HUES48 (cell line): ENCODE results near the gene ACSL5.
"Not testable (repeated sequence)": the region's sequence is repeated elsewhere in the genome, so short reads cannot be mapped to it uniquely, and the experiment has no call there.

Source experiments
- H3K27ac ChIP-seq: one replicate; pipeline ENCODE4 v1.7.0; 2013; ENCODE audit warnings: low read depth, low read length, inconsistent platforms
- H3K27me3 ChIP-seq: 2 replicates; pipeline ENCODE4 v1.6.1; 2013; ENCODE audit warnings: mild to moderate bottlenecking, low read length; ENCODE audit not compliant: control insufficient read depth, insufficient read depth
- H3K36me3 ChIP-seq: 2 replicates; pipeline ENCODE4 v1.6.1; 2013; ENCODE audit warnings: low read length; ENCODE audit not compliant: control insufficient read depth, insufficient read depth
- H3K4me1 ChIP-seq: 2 replicates; pipeline ENCODE4 v1.6.1; 2013; ENCODE audit warnings: mild to moderate bottlenecking, low read length; ENCODE audit not compliant: control insufficient read depth, insufficient read depth
- H3K4me3 ChIP-seq: 2 replicates; pipeline ENCODE4 v1.5.1; 2013; ENCODE audit warnings: mild to moderate bottlenecking, low read depth, low read length
- H3K9ac ChIP-seq: 2 replicates; pipeline ENCODE4 v1.6.1; 2013; ENCODE audit warnings: mild to moderate bottlenecking, low read depth, low read length, moderate library complexity
- H3K9me3 ChIP-seq: 2 replicates; pipeline ENCODE4 v1.6.1; 2013; ENCODE audit warnings: low read length; ENCODE audit not compliant: control insufficient read depth, insufficient read depth

Gene ACSL5

GRCh38 chr10:112379635-112380296 lies 5.8 kb downstream of the ACSL5 start:
- no peaks in the 10 kb centered on the region for H3K9me3 ChIP-seq
- no peaks in the 10 kb centered on the region for H3K4me1 ChIP-seq
- H3K27me3 ChIP-seq, result no peaks in the 10 kb centered on the region
- H3K27ac ChIP-seq, result no peak overlapping the region
- H3K36me3 ChIP-seq, result no peaks in the 10 kb centered on the region
- no peak overlapping the region for H3K9ac ChIP-seq
- no peak overlapping the region for H3K4me3 ChIP-seq

GRCh38 chr10:112382515-112383235 lies 8.8 kb downstream of the ACSL5 start:
- Histone ChIP-seq H3K4me3 (no peak overlapping the region), H3K36me3 (no peaks in the 10 kb centered on the region), H3K27ac (no peak overlapping the region), H3K4me1 (no peaks in the 10 kb centered on the region), H3K9ac (no peak overlapping the region), H3K27me3 (no peaks in the 10 kb centered on the region), H3K9me3 (no peaks in the 10 kb centered on the region)

GRCh38 chr10:112383325-112383724 lies 9.4 kb downstream of the ACSL5 start:
- H3K4me3 ChIP-seq, result no peak overlapping the region
- H3K9ac ChIP-seq, result no peak overlapping the region
- no peak overlapping the region for H3K27ac ChIP-seq
- no peaks in the 10 kb centered on the region for H3K27me3 ChIP-seq
- H3K36me3 ChIP-seq, result no peaks in the 10 kb centered on the region
- H3K4me1 ChIP-seq, result no peaks in the 10 kb centered on the region
- H3K9me3 ChIP-seq, result no peaks in the 10 kb centered on the region

- Histone ChIP-seq H3K27me3 (no peaks in the 10 kb centered on the region), H3K4me3 (no peak overlapping the region), H3K27ac (no peak overlapping the region), H3K9me3 (no peaks in the 10 kb centered on the region), H3K4me1 (no peaks in the 10 kb centered on the region), H3K36me3 (no peaks in the 10 kb centered on the region), H3K9ac (no peak overlapping the region)
Observed at GRCh38 chr10:112384141-112384540, 10.2 kb downstream of the ACSL5 start.

GRCh38 chr10:112385201-112385600 lies 11.3 kb downstream of the ACSL5 start:
- Histone ChIP-seq H3K27ac (no peak overlapping the region), H3K4me3 (no peak overlapping the region)

GRCh38 chr10:112388056-112388455 lies 14.1 kb downstream of the ACSL5 start:
- H3K27me3 ChIP-seq, H3K36me3 ChIP-seq, H3K4me1 ChIP-seq, H3K27ac ChIP-seq, H3K9me3 ChIP-seq, H3K4me3 ChIP-seq, H3K9ac ChIP-seq: not testable (repeated sequence)

More at GRCh38 chr10:112385201-112385600, 11.3 kb downstream of the ACSL5 start:
- Histone ChIP-seq H3K27me3 (no peaks in the 10 kb centered on the region), H3K36me3 (no peaks in the 10 kb centered on the region), H3K9me3 (no peaks in the 10 kb centered on the region), H3K9ac (no peak overlapping the region), H3K4me1 (no peaks in the 10 kb centered on the region)

- H3K27me3 ChIP-seq, result no peaks in the 10 kb centered on the region
- no peak overlapping the region for H3K4me3 ChIP-seq
- no peaks in the 10 kb centered on the region for H3K36me3 ChIP-seq
- no peak overlapping the region for H3K9ac ChIP-seq
- no peaks in the 10 kb centered on the region for H3K9me3 ChIP-seq
- H3K4me1 ChIP-seq, result no peaks in the 10 kb centered on the region
- H3K27ac ChIP-seq, result no peak overlapping the region
Observed at GRCh38 chr10:112388548-112388947, 14.6 kb downstream of the ACSL5 start.

GRCh38 chr10:112389271-112389822 lies 15.4 kb downstream of the ACSL5 start:
- Histone ChIP-seq H3K4me1 (no peaks in the 10 kb centered on the region), H3K9me3 (no peaks in the 10 kb centered on the region), H3K4me3 (no peak overlapping the region), H3K9ac (no peak overlapping the region), H3K36me3 (no peaks in the 10 kb centered on the region), H3K27me3 (no peaks in the 10 kb centered on the region), H3K27ac (peak overlapping the region; percentile 83)

- no peaks in the 10 kb centered on the region for H3K27me3 ChIP-seq
- H3K9me3 ChIP-seq, result no peaks in the 10 kb centered on the region
- no peak overlapping the region for H3K9ac ChIP-seq
- H3K36me3 ChIP-seq, result no peaks in the 10 kb centered on the region
- no peak overlapping the region for H3K4me3 ChIP-seq
- H3K27ac ChIP-seq, result peak overlapping the region; percentile 83
- no peaks in the 10 kb centered on the region for H3K4me1 ChIP-seq
Observed at GRCh38 chr10:112390125-112390703, 16.3 kb downstream of the ACSL5 start.

- no peaks in the 10 kb centered on the region for H3K27me3 ChIP-seq
- H3K27ac ChIP-seq, result no peak overlapping the region
- no peaks in the 10 kb centered on the region for H3K36me3 ChIP-seq
- H3K9ac ChIP-seq, result no peak overlapping the region
- no peak overlapping the region for H3K4me3 ChIP-seq
- no peaks in the 10 kb centered on the region for H3K4me1 ChIP-seq
- no peaks in the 10 kb centered on the region for H3K9me3 ChIP-seq
Observed at GRCh38 chr10:112393341-112393740, 19.4 kb downstream of the ACSL5 start.

GRCh38 chr10:112393827-112394226 lies 19.9 kb downstream of the ACSL5 start:
- Histone ChIP-seq H3K4me1 (no peaks in the 10 kb centered on the region), H3K4me3 (no peak overlapping the region), H3K27ac (no peak overlapping the region), H3K27me3 (no peaks in the 10 kb centered on the region), H3K9ac (no peak overlapping the region), H3K36me3 (no peaks in the 10 kb centered on the region), H3K9me3 (no peaks in the 10 kb centered on the region)
